ENCODE results near the gene DHX35. TPM values are rescaled to one million over a fixed set of nuclear protein-coding genes. Genes with fewer than 3 reads are reported as not detected.

DHX35 gene
- total RNA-seq, 1 donor from 2014 or later, result 9.5 TPM

- no peaks in the 10 kb centered on the region for H3K4me1 Mint-ChIP-seq
- intact Hi-C loops (cut with micrococcal nuclease), result no loop called here
- no peak for DNase-seq
- no peak for TF ChIP-seq CTCF (IDR thresholded peaks at IDR 0.05)
- H3K27me3 Mint-ChIP-seq, result no peaks in the 10 kb centered on the region
- H3K27ac Mint-ChIP-seq, result no peak overlapping the region
- H3K4me3 Mint-ChIP-seq, result no peak overlapping the region
- no peaks in the 10 kb centered on the region for H3K9me3 Mint-ChIP-seq
- H3K36me3 Mint-ChIP-seq (ENCODE audit: low read depth), result no peaks in the 10 kb centered on the region
- ChIA-PET CTCF (no interaction called here), POLR2A (no interaction called here)
- no peak for ATAC-seq (ENCODE audit: low read depth)
Observed at GRCh38 chr20:38947931-38948362, 14.2 kb upstream of the DHX35 start.

GRCh38 chr20:38950254-38950653 lies 11.9 kb upstream of the DHX35 start:
- POLR2A ChIA-PET, result no interaction called here
- TF ChIP-seq CTCF (IDR thresholded peaks at IDR 0.05), result no peak
- intact Hi-C loops (cut with micrococcal nuclease), result no loop called here

GRCh38 chr20:38951611-38952010 lies 10.5 kb upstream of the DHX35 start:
- Mint-ChIP-seq H3K9me3 (no peaks in the 10 kb centered on the region), H3K27me3 (no peaks in the 10 kb centered on the region), H3K4me1 (no peaks in the 10 kb centered on the region), H3K36me3 (ENCODE audit: low read depth) (no peaks in the 10 kb centered on the region), H3K4me3 (no peak overlapping the region), H3K27ac (no peak overlapping the region)
- ChIA-PET CTCF (no interaction called here), POLR2A (no interaction called here)
- DNase-seq, result no peak
- ATAC-seq (ENCODE audit: low read depth), result no peak
- intact Hi-C loops (cut with micrococcal nuclease), result no loop called here
- TF ChIP-seq CTCF (IDR thresholded peaks at IDR 0.05), result no peak

More at GRCh38 chr20:38950254-38950653, 11.9 kb upstream of the DHX35 start:
- Mint-ChIP-seq H3K4me1 (no peaks in the 10 kb centered on the region), H3K27ac (no peak overlapping the region), H3K9me3 (no peaks in the 10 kb centered on the region), H3K27me3 (no peaks in the 10 kb centered on the region), H3K36me3 (ENCODE audit: low read depth) (no peaks in the 10 kb centered on the region), H3K4me3 (no peak overlapping the region)
- CTCF ChIA-PET, result no interaction called here
- ATAC-seq (ENCODE audit: low read depth) (no peak), DNase-seq (no peak)

- TF ChIP-seq CTCF (IDR thresholded peaks at IDR 0.05), result no peak
- POLR2A ChIA-PET, result no interaction called here
Observed at GRCh38 chr20:38952153-38952552, 10.0 kb upstream of the DHX35 start.

GRCh38 chr20:38953630-38954340 lies 8.4 kb upstream of the DHX35 start:
- intact Hi-C loops (cut with micrococcal nuclease), result no loop called here
- no peak for TF ChIP-seq CTCF (IDR thresholded peaks at IDR 0.05)
- no peak for ATAC-seq (ENCODE audit: low read depth)
- no peaks in the 10 kb centered on the region for H3K36me3 Mint-ChIP-seq (ENCODE audit: low read depth)
- no peaks in the 10 kb centered on the region for H3K4me1 Mint-ChIP-seq
- CTCF ChIA-PET, result no interaction called here
- DNase-seq, result no peak
- POLR2A ChIA-PET, result interaction anchor here (0.6 kb wide), 1 partner anchor 1149 kb away, joined by 3 read pairs; no protein-coding TSS in a partner anchor
- no peaks in the 10 kb centered on the region for H3K27me3 Mint-ChIP-seq
- no peaks in the 10 kb centered on the region for H3K9me3 Mint-ChIP-seq
- H3K4me3 Mint-ChIP-seq, result no peak overlapping the region
- H3K27ac Mint-ChIP-seq, result no peak overlapping the region

More at GRCh38 chr20:38952153-38952552, 10.0 kb upstream of the DHX35 start:
- intact Hi-C loops (cut with micrococcal nuclease), result no loop called here
- H3K36me3 Mint-ChIP-seq (ENCODE audit: low read depth), result no peaks in the 10 kb centered on the region
- DNase-seq, result no peak
- no peaks in the 10 kb centered on the region for H3K4me1 Mint-ChIP-seq
- H3K4me3 Mint-ChIP-seq, result no peak overlapping the region
- H3K27ac Mint-ChIP-seq, result no peak overlapping the region
- no peak for ATAC-seq (ENCODE audit: low read depth)
- CTCF ChIA-PET, result no interaction called here
- H3K9me3 Mint-ChIP-seq, result no peaks in the 10 kb centered on the region
- no peaks in the 10 kb centered on the region for H3K27me3 Mint-ChIP-seq
